Activated CD8-positive, alpha-beta memory T cell treated with anti-CD3 and anti-CD28 coated beads, Interleukin-2, amount 50 U/mL, for 48 hours (primary cell): ENCODE results near the gene ARID1B.

Experiments
- DNase-seq: peaks from one replicate; pipeline ENCODE4 v3.0.0-alpha.2; 2020

Gene ARID1B

DNA sequence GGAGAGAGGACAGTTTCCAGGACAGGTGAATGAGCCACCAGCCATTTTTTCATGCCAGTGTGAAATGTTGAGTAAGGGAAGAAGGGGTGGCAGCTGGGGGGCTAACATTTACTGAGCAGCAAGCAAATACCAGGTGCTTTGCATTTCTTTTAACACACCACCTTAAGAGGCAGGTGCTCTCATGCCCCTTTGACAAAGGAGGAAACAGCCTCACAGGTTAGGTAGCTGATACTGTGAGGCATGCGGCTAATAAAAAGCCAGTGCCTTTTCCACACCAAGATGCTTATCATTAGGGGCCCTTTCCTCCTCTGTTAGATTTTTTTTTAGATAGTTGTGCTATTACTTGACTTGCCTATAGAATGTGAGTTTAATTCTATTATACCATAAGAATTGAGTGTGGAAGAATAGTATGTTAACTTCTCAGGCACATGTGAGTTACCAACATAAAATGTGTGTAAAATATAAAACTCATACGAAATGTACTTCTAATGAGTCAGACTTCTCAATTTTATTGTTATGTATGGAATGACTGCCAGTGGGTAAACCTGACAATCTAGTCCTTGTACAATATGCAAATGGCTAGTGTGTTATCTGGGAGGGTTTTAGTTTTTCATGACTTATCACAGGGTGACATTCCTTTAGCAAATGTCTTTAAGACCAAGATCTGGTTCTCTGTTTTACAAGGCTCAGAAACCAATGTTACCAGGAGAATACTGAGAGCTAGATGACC is 286.2 kb downstream of the ARID1B start:
- no peak for DNase-seq

DNA sequence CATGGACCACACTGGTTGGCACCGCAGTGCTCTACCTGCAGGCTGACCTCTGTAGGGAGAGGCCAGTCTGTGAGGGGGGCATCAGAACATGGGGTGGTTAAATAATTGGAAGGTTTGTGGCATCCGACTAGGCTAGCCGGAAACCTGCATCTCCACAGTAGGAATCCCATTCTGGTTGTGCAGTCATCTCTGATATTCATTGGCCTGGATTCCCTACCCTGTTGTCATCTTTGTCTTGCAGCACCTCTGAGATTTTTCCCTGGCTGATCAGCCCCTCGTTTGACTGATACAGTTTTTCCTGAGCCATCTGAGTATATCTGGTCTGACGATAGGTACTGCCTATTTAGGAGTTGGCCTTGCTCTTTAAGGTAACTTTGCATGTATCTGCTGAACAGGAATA is 286.7 kb downstream of the ARID1B start:
- no peak for DNase-seq

DNA sequence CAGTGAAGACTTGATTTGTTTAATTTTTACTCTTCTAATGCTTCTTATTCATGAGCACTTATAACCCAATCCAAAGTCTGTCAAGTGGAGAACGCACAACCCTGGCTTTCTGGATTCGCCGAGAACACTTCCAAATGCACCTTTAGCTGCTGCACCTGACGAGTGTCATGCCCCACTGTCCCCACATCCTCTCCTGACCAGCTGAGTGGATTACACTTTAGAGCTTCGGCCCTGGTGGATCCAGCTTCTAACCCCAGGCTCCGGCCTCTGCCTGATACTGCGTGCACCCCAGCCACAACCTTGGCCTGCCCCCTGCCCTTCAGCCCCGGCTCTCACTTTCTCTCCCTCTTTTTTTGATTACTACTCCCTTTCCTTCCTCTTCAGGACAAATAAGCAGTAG is 287.3 kb downstream of the ARID1B start:
- no peak for DNase-seq

DNA sequence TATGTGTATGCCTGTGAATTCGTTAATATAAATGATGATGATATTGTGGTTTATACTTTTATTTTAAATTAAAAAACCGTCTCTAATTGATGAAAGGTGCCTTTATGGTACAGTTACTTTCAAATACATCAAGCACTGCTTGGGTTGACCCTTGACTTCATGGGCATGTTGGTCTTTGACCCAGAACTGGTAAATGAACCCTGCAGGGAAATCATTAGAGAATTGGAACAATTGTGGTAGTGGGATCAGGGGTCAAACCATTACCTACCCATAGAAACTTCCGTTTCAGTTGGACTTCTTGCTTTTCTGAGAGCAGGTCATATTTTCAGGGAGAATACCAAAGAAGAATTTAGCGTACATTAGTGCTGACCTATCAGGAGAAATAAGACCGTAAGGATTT is 288.2 kb downstream of the ARID1B start:
- no peak for DNase-seq

- DNase-seq = no peak
Measured at GRCh38 chr6:157066781-157067491, 289.8 kb downstream of the ARID1B start.

GRCh38 chr6:157067507-157067906 is 290.3 kb downstream of the ARID1B start:
- DNase-seq = no peak

- DNase-seq = no peak
Measured at GRCh38 chr6:157068691-157069324, 291.6 kb downstream of the ARID1B start.

GRCh38 chr6:157069585-157069984 is 292.4 kb downstream of the ARID1B start:
- DNase-seq = no peak

GRCh38 chr6:157070403-157071107 is 293.4 kb downstream of the ARID1B start:
- DNase-seq = no peak

DNA sequence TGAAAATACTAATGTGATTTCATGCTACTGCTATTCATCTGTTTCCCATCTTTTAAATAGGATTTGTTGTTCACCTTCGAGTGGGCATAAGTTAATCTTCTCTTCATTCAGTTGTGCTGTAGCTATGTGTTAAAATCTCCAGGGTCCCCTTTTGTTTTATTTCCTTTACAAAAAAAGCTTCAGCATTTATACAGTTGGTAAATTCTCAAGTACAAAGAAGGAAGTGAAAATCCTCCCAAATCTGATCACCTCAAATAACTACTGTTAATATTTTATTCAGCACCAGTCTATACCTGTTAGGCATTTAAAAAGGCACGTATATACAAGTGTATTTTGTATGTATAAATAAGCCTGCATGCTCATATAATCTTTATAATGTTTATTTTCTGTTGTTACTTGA is 294.9 kb downstream of the ARID1B start:
- no peak for DNase-seq

DNA sequence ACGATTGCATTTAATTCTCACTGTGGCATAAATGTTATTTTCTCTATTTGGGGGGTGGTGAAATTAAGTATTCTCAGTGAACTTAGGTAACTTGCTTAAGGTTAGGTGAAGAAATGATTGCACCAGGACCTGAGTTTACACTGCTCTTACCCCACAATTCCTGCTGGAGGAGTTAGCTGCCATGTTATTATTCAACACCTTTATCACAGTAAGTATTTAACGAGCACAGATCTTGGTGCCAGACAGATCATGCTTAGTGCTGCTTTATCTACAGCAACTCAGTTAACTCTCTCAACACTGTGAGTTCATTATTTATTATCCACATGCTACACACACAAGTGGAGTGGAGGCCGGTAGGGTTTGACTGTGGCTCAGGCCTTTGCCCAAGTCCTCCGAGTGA is 296.4 kb downstream of the ARID1B start:
- no peak for DNase-seq

GRCh38 chr6:157074969-157075368 is 297.8 kb downstream of the ARID1B start:
- no peak for DNase-seq

GRCh38 chr6:157075549-157076450 is 298.6 kb downstream of the ARID1B start:
- DNase-seq = no peak

DNA sequence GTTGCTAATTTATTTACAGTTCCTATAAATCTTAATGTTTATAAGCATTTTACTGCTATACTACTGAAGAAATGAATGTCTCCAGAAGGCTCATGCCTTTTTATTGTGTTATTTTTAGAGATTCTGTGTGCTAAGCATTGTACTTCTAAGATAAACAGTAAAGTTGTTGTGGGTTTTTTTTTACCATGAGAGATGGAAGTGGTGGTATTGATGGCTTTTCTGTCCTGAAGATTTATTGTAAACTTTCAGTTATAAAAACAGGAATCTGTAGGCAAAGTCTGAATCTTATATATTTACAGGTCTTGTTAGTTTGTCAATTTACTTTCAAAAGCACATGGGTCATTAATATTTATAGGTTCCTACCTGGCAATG is 299.3 kb downstream of the ARID1B start:
- no peak for DNase-seq

DNA sequence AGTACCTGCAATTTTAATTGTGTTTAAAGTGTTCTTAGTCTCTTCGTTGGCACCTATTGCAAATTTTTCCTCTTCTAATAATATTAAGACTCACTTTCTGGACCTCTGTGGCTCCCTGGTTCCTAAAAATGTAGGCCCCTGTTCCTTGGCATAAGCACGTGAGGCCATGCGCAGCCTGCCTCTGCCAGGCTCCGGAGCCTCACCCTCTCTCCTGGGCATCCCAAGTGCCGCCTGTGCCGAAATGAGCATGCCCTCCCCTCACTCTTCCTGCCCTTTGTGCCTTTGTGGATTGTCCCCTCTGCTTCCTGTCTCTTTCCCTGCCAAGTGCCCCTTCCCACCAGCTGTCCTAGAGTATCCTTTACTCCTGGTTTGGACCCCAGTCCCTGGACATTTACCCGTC is 300.1 kb downstream of the ARID1B start:
- no peak for DNase-seq

GRCh38 chr6:157078326-157078725 is 301.1 kb downstream of the ARID1B start:
- DNase-seq = no peak

- no peak for DNase-seq
Measured at GRCh38 chr6:157079277-157079676, 302.1 kb downstream of the ARID1B start.

GRCh38 chr6:157079771-157080170 is 302.6 kb downstream of the ARID1B start:
- DNase-seq = no peak

- DNase-seq = no peak
Measured at GRCh38 chr6:157080986-157081391, 303.8 kb downstream of the ARID1B start.

GRCh38 chr6:157083343-157083742 is 306.2 kb downstream of the ARID1B start:
- DNase-seq = no peak

GRCh38 chr6:157086632-157087031 is 309.5 kb downstream of the ARID1B start:
- DNase-seq = no peak

DNA sequence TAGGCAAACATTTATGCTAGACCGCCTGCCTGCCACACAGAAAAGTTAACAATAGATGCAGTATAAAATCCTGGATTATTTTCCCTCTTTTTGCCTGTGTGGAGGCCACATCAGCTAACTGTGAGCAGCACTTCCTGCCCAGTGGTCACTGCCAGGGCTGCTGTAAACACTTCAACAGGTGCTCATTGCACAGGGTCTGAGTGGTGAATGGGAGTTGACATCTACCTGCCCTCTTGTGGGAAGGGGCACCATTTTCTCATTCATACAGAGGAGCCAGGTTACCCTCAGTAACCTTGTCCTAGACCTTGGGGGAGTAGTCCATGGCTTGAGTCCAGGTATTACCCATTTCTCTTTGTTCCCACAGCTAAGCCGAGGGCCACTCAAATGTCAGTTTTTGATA is 310.8 kb downstream of the ARID1B start:
- no peak for DNase-seq

- no peak for DNase-seq
Measured at GRCh38 chr6:157088841-157089240, 311.7 kb downstream of the ARID1B start.
